Peyer's patch (tissue), 4 donors: ENCODE measurements around the gene TEC.

Experiments
- CTCF ChIP-seq, 6 experiments: fragments of 450-650 bp in 4 of 6; fragments of 200-600 bp in 2 of 6; sonication (generic) in 1 of 6; IDR thresholded peaks; one replicate each; pipeline ENCODE4 v1.5.1; 2017 to 2019; ENCODE audit warnings: antibody characterized with exemption in 6 of 6, mild to moderate bottlenecking in 3 of 6, moderate library complexity in 1 of 6
- POLR2A ChIP-seq, 2 donors: fragments of 450-650 bp; IDR thresholded peaks; one replicate each; pipeline ENCODE4 v1.5.1; 2017; ENCODE audit warnings: antibody characterized with exemption in 2 of 2, mild to moderate bottlenecking in 2 of 2, moderate library complexity in 2 of 2

- no peak for TF ChIP-seq CTCF (IDR thresholded peaks at IDR 0.05)
- no peak for TF ChIP-seq POLR2A (IDR thresholded peaks at IDR 0.05)
These were observed 119.7 kb downstream of the TEC start for GRCh38 chr4:48149827-48150370.
